ENCODE measurements around the gene NRIP2.

Gene NRIP2

DNA sequence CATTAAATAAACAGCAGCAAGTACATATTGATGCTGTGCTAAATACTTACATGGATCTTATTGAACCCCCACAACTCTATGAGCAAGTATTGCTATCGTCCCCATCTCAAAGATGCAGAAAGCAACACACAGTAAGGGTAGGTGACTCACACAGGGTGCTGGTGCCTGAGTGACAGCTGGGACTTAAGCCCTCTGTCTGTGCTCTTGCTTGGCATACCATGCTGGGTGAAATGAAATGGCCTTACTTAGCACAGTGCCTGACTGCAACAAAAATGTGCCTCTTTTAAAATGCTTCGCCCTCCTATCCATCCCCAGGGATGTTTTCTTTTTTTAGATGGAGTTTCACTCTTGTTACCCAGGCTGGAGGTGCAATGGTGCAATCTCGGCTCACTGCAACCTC lies 21.2 kb upstream of the NRIP2 start:
- ATAC-seq, result peak; percentile 42; the same call in 2 of the 3 replicates
- TF ChIP-seq, protein P1, sequence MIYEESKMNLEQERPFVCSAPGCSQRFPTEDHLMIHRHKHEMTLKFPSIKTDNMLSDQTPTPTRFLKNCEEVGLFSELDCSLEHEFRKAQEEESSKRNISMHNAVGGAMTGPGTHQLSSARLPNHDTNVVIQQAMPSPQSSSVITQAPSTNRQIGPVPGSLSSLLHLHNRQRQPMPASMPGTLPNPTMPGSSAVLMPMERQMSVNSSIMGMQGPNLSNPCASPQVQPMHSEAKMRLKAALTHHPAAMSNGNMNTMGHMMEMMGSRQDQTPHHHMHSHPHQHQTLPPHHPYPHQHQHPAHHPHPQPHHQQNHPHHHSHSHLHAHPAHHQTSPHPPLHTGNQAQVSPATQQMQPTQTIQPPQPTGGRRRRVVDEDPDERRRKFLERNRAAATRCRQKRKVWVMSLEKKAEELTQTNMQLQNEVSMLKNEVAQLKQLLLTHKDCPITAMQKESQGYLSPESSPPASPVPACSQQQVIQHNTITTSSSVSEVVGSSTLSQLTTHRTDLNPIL (CRISPR knock-in tag; IDR thresholded peaks at IDR 0.05; ENCODE audit: low read depth), result no peak
- peak; percentile 51; the same call in 1 of the 2 replicates for TF ChIP-seq ZNF8 (CRISPR knock-in tag; IDR thresholded peaks at IDR 0.05)

DNA sequence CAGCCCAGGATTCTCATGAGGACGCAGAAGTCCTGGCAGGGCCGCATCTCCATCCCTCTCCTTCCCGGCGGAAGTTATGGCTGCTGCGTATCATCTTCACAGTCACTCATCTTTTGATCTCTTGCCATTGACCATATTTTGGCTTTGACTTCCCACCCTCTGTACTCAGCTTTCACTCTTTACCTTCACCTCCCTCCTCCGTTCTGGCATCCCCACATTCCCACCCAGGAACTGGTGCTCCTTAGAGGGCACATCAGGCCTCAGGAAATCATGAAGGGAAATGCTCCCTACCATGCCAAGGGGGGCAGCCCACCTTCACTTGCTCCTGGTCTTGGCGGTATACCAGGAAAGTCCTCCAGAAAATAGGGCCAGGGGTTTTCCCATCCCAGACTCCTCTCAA lies 20.7 kb upstream of the NRIP2 start:
- ATAC-seq, result no peak
- TF ChIP-seq ZNF8 (CRISPR knock-in tag; IDR thresholded peaks at IDR 0.05) (no peak), BACH2 (CRISPR knock-in tag; IDR thresholded peaks at IDR 0.05; ENCODE audit: borderline replicate concordance) (no peak)
- TF ChIP-seq, protein P2, sequence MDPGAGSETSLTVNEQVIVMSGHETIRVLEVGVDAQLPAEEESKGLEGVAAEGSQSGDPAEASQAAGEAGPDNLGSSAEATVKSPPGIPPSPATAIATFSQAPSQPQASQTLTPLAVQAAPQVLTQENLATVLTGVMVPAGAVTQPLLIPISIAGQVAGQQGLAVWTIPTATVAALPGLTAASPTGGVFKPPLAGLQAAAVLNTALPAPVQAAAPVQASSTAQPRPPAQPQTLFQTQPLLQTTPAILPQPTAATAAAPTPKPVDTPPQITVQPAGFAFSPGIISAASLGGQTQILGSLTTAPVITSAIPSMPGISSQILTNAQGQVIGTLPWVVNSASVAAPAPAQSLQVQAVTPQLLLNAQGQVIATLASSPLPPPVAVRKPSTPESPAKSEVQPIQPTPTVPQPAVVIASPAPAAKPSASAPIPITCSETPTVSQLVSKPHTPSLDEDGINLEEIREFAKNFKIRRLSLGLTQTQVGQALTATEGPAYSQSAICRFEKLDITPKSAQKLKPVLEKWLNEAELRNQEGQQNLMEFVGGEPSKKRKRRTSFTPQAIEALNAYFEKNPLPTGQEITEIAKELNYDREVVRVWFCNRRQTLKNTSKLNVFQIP (CRISPR knock-in tag; IDR thresholded peaks at IDR 0.05; ENCODE audit: borderline replicate concordance, low read depth), result no peak

DNA sequence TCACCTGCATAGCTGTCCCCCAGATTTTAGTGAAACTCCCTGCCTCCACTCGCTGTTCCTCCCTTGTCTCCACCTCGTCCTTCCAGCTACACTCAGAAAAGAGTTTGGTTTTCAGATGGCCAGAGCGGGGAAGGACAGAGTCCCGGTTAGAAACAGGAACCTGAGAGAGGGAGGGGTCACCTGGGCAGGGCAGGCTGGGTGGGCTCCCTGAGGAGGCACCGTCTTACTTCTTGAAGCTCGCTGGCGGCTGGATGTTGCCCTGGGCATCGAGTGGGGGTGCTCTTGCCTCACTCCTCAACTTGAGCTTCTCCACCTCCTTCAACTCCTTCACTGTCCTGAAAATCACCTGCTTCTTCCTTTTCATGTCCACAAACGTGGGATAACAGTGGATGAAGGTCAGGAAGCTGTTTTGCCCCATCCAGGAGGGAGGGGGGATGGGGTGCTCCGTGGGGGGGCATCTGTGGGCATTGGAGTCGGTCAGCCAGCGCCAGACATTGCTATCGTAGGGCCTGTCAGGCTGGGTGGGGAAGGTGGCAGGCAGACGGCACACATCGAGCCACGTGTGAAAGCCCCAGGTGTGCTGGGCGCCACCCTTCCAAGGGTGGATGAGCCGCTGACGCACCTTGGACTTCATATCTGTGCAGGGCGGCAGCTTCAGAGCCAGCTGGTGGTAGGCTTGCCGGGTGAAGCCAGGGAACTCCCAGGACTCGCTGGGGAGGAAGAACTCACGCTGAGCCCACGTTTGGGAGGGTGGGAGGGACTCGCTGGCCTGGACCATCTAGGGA lies 20.0 kb upstream of the NRIP2 start:
- ATAC-seq, result no peak
- TF ChIP-seq, protein P3, sequence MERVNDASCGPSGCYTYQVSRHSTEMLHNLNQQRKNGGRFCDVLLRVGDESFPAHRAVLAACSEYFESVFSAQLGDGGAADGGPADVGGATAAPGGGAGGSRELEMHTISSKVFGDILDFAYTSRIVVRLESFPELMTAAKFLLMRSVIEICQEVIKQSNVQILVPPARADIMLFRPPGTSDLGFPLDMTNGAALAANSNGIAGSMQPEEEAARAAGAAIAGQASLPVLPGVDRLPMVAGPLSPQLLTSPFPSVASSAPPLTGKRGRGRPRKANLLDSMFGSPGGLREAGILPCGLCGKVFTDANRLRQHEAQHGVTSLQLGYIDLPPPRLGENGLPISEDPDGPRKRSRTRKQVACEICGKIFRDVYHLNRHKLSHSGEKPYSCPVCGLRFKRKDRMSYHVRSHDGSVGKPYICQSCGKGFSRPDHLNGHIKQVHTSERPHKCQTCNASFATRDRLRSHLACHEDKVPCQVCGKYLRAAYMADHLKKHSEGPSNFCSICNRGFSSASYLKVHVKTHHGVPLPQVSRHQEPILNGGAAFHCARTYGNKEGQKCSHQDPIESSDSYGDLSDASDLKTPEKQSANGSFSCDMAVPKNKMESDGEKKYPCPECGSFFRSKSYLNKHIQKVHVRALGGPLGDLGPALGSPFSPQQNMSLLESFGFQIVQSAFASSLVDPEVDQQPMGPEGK (CRISPR knock-in tag; IDR thresholded peaks at IDR 0.05; ENCODE audit: borderline replicate concordance), result no peak
- no peak for TF ChIP-seq ZNF8 (CRISPR knock-in tag; IDR thresholded peaks at IDR 0.05)
- no peak for TF ChIP-seq TOX (CRISPR knock-in tag; IDR thresholded peaks at IDR 0.05; ENCODE audit: borderline replicate concordance)
- TF ChIP-seq, protein P4, sequence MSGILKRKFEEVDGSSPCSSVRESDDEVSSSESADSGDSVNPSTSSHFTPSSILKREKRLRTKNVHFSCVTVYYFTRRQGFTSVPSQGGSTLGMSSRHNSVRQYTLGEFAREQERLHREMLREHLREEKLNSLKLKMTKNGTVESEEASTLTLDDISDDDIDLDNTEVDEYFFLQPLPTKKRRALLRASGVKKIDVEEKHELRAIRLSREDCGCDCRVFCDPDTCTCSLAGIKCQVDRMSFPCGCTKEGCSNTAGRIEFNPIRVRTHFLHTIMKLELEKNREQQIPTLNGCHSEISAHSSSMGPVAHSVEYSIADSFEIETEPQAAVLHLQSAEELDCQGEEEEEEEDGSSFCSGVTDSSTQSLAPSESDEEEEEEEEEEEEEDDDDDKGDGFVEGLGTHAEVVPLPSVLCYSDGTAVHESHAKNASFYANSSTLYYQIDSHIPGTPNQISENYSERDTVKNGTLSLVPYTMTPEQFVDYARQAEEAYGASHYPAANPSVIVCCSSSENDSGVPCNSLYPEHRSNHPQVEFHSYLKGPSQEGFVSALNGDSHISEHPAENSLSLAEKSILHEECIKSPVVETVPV (CRISPR knock-in tag; IDR thresholded peaks at IDR 0.05), result no peak
- TF ChIP-seq, protein P1 (CRISPR knock-in tag; IDR thresholded peaks at IDR 0.05; ENCODE audit: low read depth), result no peak
- no peak for TF ChIP-seq RARB (CRISPR knock-in tag; IDR thresholded peaks at IDR 0.05)
- TF ChIP-seq, protein P2 (CRISPR knock-in tag; IDR thresholded peaks at IDR 0.05; ENCODE audit: borderline replicate concordance, low read depth), result no peak
- no peak for TF ChIP-seq ZC3H10 (CRISPR knock-in tag; IDR thresholded peaks at IDR 0.05)
- no peak for TF ChIP-seq ARNTL (CRISPR knock-in tag; IDR thresholded peaks at IDR 0.05; ENCODE audit: borderline replicate concordance, low read depth)
- no peak for TF ChIP-seq ZFP3 (CRISPR knock-in tag; IDR thresholded peaks at IDR 0.05)
- no peak for TF ChIP-seq TCF4 (CRISPR knock-in tag; IDR thresholded peaks at IDR 0.05; ENCODE audit: borderline replicate concordance)
- TF ChIP-seq OSR1 (CRISPR knock-in tag; IDR thresholded peaks at IDR 0.05), result no peak
- no peak for TF ChIP-seq PPARA (CRISPR knock-in tag; IDR thresholded peaks at IDR 0.05; ENCODE audit: borderline replicate concordance)
- TF ChIP-seq BACH2 (CRISPR knock-in tag; IDR thresholded peaks at IDR 0.05; ENCODE audit: borderline replicate concordance), result no peak
- no peak for TF ChIP-seq SNAI2 (CRISPR knock-in tag; IDR thresholded peaks at IDR 0.05)
- no peak for TF ChIP-seq ZNF70 (CRISPR knock-in tag; IDR thresholded peaks at IDR 0.05)

DNA sequence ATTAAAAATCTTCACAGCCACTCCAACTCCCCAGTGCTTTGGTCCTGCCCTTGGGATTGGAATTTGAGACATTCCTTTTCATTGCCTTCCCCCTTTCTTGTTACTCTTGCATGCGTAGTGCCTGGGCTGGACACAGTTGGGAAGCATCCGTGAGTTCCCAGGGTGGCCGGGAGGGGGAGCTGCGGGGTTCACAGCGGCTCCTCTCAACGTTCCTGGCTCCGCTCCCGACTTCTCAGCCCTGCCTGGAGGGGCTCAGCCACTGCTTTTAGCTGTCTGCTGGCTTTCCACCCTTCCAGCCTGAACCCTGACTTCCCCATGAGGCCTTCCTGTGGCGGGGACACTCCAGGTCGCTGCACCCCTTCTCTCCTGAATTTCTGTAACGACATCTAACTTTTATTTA lies 18.8 kb upstream of the NRIP2 start:
- TF ChIP-seq PPARA (CRISPR knock-in tag; IDR thresholded peaks at IDR 0.05; ENCODE audit: borderline replicate concordance), result no peak
- TF ChIP-seq OSR1 (CRISPR knock-in tag; IDR thresholded peaks at IDR 0.05), result no peak
- no peak for TF ChIP-seq ZFP3 (CRISPR knock-in tag; IDR thresholded peaks at IDR 0.05)
- TF ChIP-seq, protein P3 (CRISPR knock-in tag; IDR thresholded peaks at IDR 0.05; ENCODE audit: borderline replicate concordance), result no peak
- no peak for TF ChIP-seq CSDC2 (CRISPR knock-in tag; IDR thresholded peaks at IDR 0.05)
- TF ChIP-seq ZC3H10 (CRISPR knock-in tag; IDR thresholded peaks at IDR 0.05), result no peak
- TF ChIP-seq, protein P2 (CRISPR knock-in tag; IDR thresholded peaks at IDR 0.05; ENCODE audit: borderline replicate concordance, low read depth), result no peak
- TF ChIP-seq ZFP30 (CRISPR knock-in tag; IDR thresholded peaks at IDR 0.05), result no peak
- no peak for TF ChIP-seq ZNF565 (CRISPR knock-in tag; conservative IDR thresholded peaks at IDR 0.05; ENCODE audit: low read depth)
- no peak for TF ChIP-seq RARB (CRISPR knock-in tag; IDR thresholded peaks at IDR 0.05)
- no peak for TF ChIP-seq ESRRG (CRISPR knock-in tag; IDR thresholded peaks at IDR 0.05)
- TF ChIP-seq BACH2 (CRISPR knock-in tag; IDR thresholded peaks at IDR 0.05; ENCODE audit: borderline replicate concordance), result no peak
- TF ChIP-seq GLIS3 (CRISPR knock-in tag; IDR thresholded peaks at IDR 0.05), result no peak
- peak; percentile 94 for ATAC-seq
